BJ (cell line): ENCODE results near the gene COL27A1. TPM values are rescaled to one million over a fixed set of nuclear protein-coding genes. Genes with fewer than 3 reads are reported as not detected.

Experiments
- CTCF ChIA-PET: fragments of 350-600 bp; formaldehyde crosslinking; extraction: SDS; loops from one replicate; lab custom pipeline; 2021; ENCODE audit warnings: antibody characterized with exemption, inconsistent platforms; lab: Yijun Ruan, JAX
- POLR2A ChIA-PET: fragments of 300-600 bp; sonication (Branson Sonifier 250); formaldehyde crosslinking; extraction: SDS; loops from one replicate; lab custom pipeline; 2021; ENCODE audit warnings: antibody characterized with exemption; lab: Charles Lee
- DNase-seq: peaks from one replicate; pipeline ENCODE4 v3.0.0-alpha.2; 2011; ENCODE audit warnings: low read depth
- H3K27me3 ChIP-seq: 2 replicates; pipeline ENCODE4 v1.6.0; 2011; ENCODE audit warnings: low read length; ENCODE audit not compliant: control insufficient read depth, insufficient read depth
- H3K36me3 ChIP-seq: 2 replicates; pipeline ENCODE4 v1.5.1; 2011; ENCODE audit warnings: low read length; ENCODE audit not compliant: control insufficient read depth, insufficient read depth
- H3K4me3 ChIP-seq: 2 replicates; pipeline ENCODE4 v1.5.1; 2011; ENCODE audit warnings: low read depth, mild to moderate bottlenecking, control low read depth, low read length
- CTCF ChIP-seq: IDR thresholded peaks from 2 replicates; pipeline ENCODE4 v1.5.1; 2011; ENCODE audit warnings: low read depth, mild to moderate bottlenecking, control low read depth, inconsistent platforms, low read length, moderate library complexity; ENCODE audit not compliant: insufficient read depth
- polyA plus RNA-seq: library from polyadenylated mRNA; depleted of rRNA; stranded (reverse); fragments of >200 nt; gene quantifications from 2 replicates; pipeline ENCODE4 v1.2.3, GENCODE V29; 2011

COL27A1 gene
- polyA plus RNA-seq, 1 experiment = 16.6 TPM

- TF ChIP-seq CTCF = no peak
- Histone ChIP-seq H3K4me3 (no peak overlapping the region), H3K36me3 (peaks cover 5% of the 10 kb centered on the region), H3K27me3 (no peaks in the 10 kb centered on the region)
- CTCF ChIA-PET = interaction anchor here (0.7 kb wide), 2 partner anchors 40 to 75 kb away, joined by 3 read pairs; no protein-coding TSS in a partner anchor
- POLR2A ChIA-PET = no interaction called here
- no peak for DNase-seq
Measured at GRCh38 chr9:114231719-114232449, 76.5 kb downstream of the COL27A1 start.

GRCh38 chr9:114233491-114234185 lies 78.3 kb downstream of the COL27A1 start:
- ChIA-PET POLR2A (no interaction called here), CTCF (interaction anchor here (0.6 to 1.3 kb wide), 3 partner anchors 77 to 151 kb away, joined by 3 read pairs; partner anchors contain the start of gene COL27A1)
- no peaks in the 10 kb centered on the region for H3K27me3 ChIP-seq
- no peak for DNase-seq
- TF ChIP-seq CTCF = no peak
- no peak overlapping the region for H3K4me3 ChIP-seq
- peaks cover 4% of the 10 kb centered on the region for H3K36me3 ChIP-seq

- TF ChIP-seq CTCF = no peak
- POLR2A ChIA-PET = no interaction called here
- CTCF ChIA-PET = interaction anchor here (1.0 to 1.3 kb wide), 2 partner anchors 15 to 127 kb away, joined by 4 to 5 read pairs; no protein-coding TSS in a partner anchor
- Histone ChIP-seq H3K27me3 (no peaks in the 10 kb centered on the region), H3K4me3 (no peak overlapping the region), H3K36me3 (peaks cover 4% of the 10 kb centered on the region)
- no peak for DNase-seq
Measured at GRCh38 chr9:114235033-114235661, 79.8 kb downstream of the COL27A1 start.

- Histone ChIP-seq H3K4me3 (no peak overlapping the region), H3K27me3 (no peaks in the 10 kb centered on the region), H3K36me3 (peaks cover 16% of the 10 kb centered on the region)
- ChIA-PET CTCF (interaction anchor here (0.6 to 1.3 kb wide), 3 partner anchors 55 to 125 kb away, joined by 3 to 4 read pairs (median 3); no protein-coding TSS in a partner anchor), POLR2A (no interaction called here)
- DNase-seq = no peak
- no peak for TF ChIP-seq CTCF
Measured at GRCh38 chr9:114236391-114237138, 81.2 kb downstream of the COL27A1 start.
